HUES6 (cell line): ENCODE measurements around the gene CTIF.

Experiments
- H3K27ac ChIP-seq: 2 replicates; pipeline ENCODE4 v1.7.0; 2013; ENCODE audit warnings: low read depth, mild to moderate bottlenecking, low read length, inconsistent platforms
- H3K27me3 ChIP-seq: 2 replicates; pipeline ENCODE4 v1.6.1; 2013; ENCODE audit warnings: low read length; ENCODE audit not compliant: control insufficient read depth, insufficient read depth
- H3K36me3 ChIP-seq: 2 replicates; pipeline ENCODE4 v1.6.1; 2013; ENCODE audit warnings: low read length; ENCODE audit not compliant: control insufficient read depth, insufficient read depth
- H3K4me1 ChIP-seq: 2 replicates; pipeline ENCODE4 v1.6.1; 2013; ENCODE audit warnings: low read length; ENCODE audit not compliant: control insufficient read depth, insufficient read depth
- H3K4me3 ChIP-seq: 2 replicates; pipeline ENCODE4 v1.5.1; 2013; ENCODE audit warnings: low read depth, low read length
- H3K9ac ChIP-seq: one replicate; pipeline ENCODE4 v1.6.1; 2013; ENCODE audit warnings: mild to moderate bottlenecking, low read length
- H3K9me3 ChIP-seq: 2 replicates; pipeline ENCODE4 v1.6.1; 2013; ENCODE audit warnings: low read depth, low read length; ENCODE audit not compliant: control insufficient read depth, insufficient read depth

CTIF gene

GRCh38 chr18:48690494-48690893 lies 151.7 kb downstream of the CTIF start:
- H3K4me3 ChIP-seq, result no peak overlapping the region
- H3K27ac ChIP-seq, result no peak overlapping the region
- no peaks in the 10 kb centered on the region for H3K4me1 ChIP-seq
- H3K9ac ChIP-seq, result no peak overlapping the region
- no peaks in the 10 kb centered on the region for H3K36me3 ChIP-seq
- no peaks in the 10 kb centered on the region for H3K9me3 ChIP-seq
- H3K27me3 ChIP-seq, result no peaks in the 10 kb centered on the region

GRCh38 chr18:48693006-48693405 lies 154.2 kb downstream of the CTIF start:
- Histone ChIP-seq H3K4me1 (no peaks in the 10 kb centered on the region), H3K27ac (no peak overlapping the region), H3K9ac (no peak overlapping the region), H3K27me3 (no peaks in the 10 kb centered on the region), H3K9me3 (no peaks in the 10 kb centered on the region), H3K4me3 (no peak overlapping the region), H3K36me3 (no peaks in the 10 kb centered on the region)

GRCh38 chr18:48693625-48694262 lies 154.9 kb downstream of the CTIF start:
- H3K27ac ChIP-seq, result no peak overlapping the region
- H3K36me3 ChIP-seq, result no peaks in the 10 kb centered on the region
- H3K4me3 ChIP-seq, result no peak overlapping the region
- H3K9me3 ChIP-seq, result no peaks in the 10 kb centered on the region
- no peaks in the 10 kb centered on the region for H3K4me1 ChIP-seq
- no peak overlapping the region for H3K9ac ChIP-seq
- H3K27me3 ChIP-seq, result no peaks in the 10 kb centered on the region

GRCh38 chr18:48694295-48694694 lies 155.5 kb downstream of the CTIF start:
- H3K27ac ChIP-seq, result no peak overlapping the region
- H3K9ac ChIP-seq, result no peak overlapping the region
- no peaks in the 10 kb centered on the region for H3K9me3 ChIP-seq
- no peaks in the 10 kb centered on the region for H3K4me1 ChIP-seq
- H3K27me3 ChIP-seq, result no peaks in the 10 kb centered on the region
- no peak overlapping the region for H3K4me3 ChIP-seq
- H3K36me3 ChIP-seq, result no peaks in the 10 kb centered on the region

- H3K36me3 ChIP-seq, result no peaks in the 10 kb centered on the region
- no peaks in the 10 kb centered on the region for H3K4me1 ChIP-seq
- no peaks in the 10 kb centered on the region for H3K9me3 ChIP-seq
- no peak overlapping the region for H3K9ac ChIP-seq
- no peak overlapping the region for H3K27ac ChIP-seq
- H3K4me3 ChIP-seq, result no peak overlapping the region
- H3K27me3 ChIP-seq, result no peaks in the 10 kb centered on the region
Observed at GRCh38 chr18:48695671-48696070, 156.8 kb downstream of the CTIF start.

- Histone ChIP-seq H3K36me3 (no peaks in the 10 kb centered on the region), H3K27ac (no peak overlapping the region), H3K4me1 (no peaks in the 10 kb centered on the region), H3K4me3 (no peak overlapping the region), H3K27me3 (no peaks in the 10 kb centered on the region), H3K9ac (no peak overlapping the region), H3K9me3 (no peaks in the 10 kb centered on the region)
Observed at GRCh38 chr18:48696218-48696617, 157.4 kb downstream of the CTIF start.

- no peaks in the 10 kb centered on the region for H3K4me1 ChIP-seq
- H3K4me3 ChIP-seq, result no peak overlapping the region
- H3K36me3 ChIP-seq, result no peaks in the 10 kb centered on the region
- no peaks in the 10 kb centered on the region for H3K27me3 ChIP-seq
- H3K27ac ChIP-seq, result no peak overlapping the region
- no peak overlapping the region for H3K9ac ChIP-seq
- no peaks in the 10 kb centered on the region for H3K9me3 ChIP-seq
Observed at GRCh38 chr18:48697441-48697840, 158.6 kb downstream of the CTIF start.

- H3K4me1 ChIP-seq, result no peaks in the 10 kb centered on the region
- H3K27me3 ChIP-seq, result no peaks in the 10 kb centered on the region
- no peaks in the 10 kb centered on the region for H3K9me3 ChIP-seq
- H3K9ac ChIP-seq, result no peak overlapping the region
- no peak overlapping the region for H3K27ac ChIP-seq
- H3K4me3 ChIP-seq, result no peak overlapping the region
- no peaks in the 10 kb centered on the region for H3K36me3 ChIP-seq
Observed at GRCh38 chr18:48698707-48699106, 159.9 kb downstream of the CTIF start.

GRCh38 chr18:48699761-48700160 lies 160.9 kb downstream of the CTIF start:
- no peaks in the 10 kb centered on the region for H3K9me3 ChIP-seq

GRCh38 chr18:48700446-48700845 lies 161.6 kb downstream of the CTIF start:
- Histone ChIP-seq H3K36me3 (no peaks in the 10 kb centered on the region), H3K4me1 (no peaks in the 10 kb centered on the region), H3K4me3 (no peak overlapping the region), H3K9ac (no peak overlapping the region), H3K27ac (no peak overlapping the region), H3K27me3 (no peaks in the 10 kb centered on the region), H3K9me3 (no peaks in the 10 kb centered on the region)

More at GRCh38 chr18:48699761-48700160, 160.9 kb downstream of the CTIF start:
- H3K9ac ChIP-seq, result no peak overlapping the region
- H3K27ac ChIP-seq, result no peak overlapping the region
- no peaks in the 10 kb centered on the region for H3K4me1 ChIP-seq
- no peaks in the 10 kb centered on the region for H3K27me3 ChIP-seq
- no peaks in the 10 kb centered on the region for H3K36me3 ChIP-seq
- H3K4me3 ChIP-seq, result no peak overlapping the region

- Histone ChIP-seq H3K4me1 (no peaks in the 10 kb centered on the region), H3K9ac (no peak overlapping the region), H3K27me3 (no peaks in the 10 kb centered on the region), H3K4me3 (no peak overlapping the region), H3K36me3 (no peaks in the 10 kb centered on the region), H3K27ac (no peak overlapping the region), H3K9me3 (no peaks in the 10 kb centered on the region)
Observed at GRCh38 chr18:48702346-48703027, 163.7 kb downstream of the CTIF start.
